Psoas muscle (tissue), 8 donors: ENCODE results near the gene SLC7A5. TPM values are rescaled to one million over a fixed set of nuclear protein-coding genes. Genes with fewer than 3 reads are reported as not detected.

Experiments
- ATAC-seq, 4 donors: fragments of 200-7000 bp; cut with Tn5 transposase; one replicate each; pipeline ENCODE4 v1.9.1; 2020; ENCODE audit warnings: moderate library complexity in 3 of 4, mild to moderate bottlenecking in 2 of 4
- DNase-seq, 2 donors: peaks; one replicate each; pipeline ENCODE4 v3.0.0-alpha.2; 2020
- H3K27ac ChIP-seq: fragments of 200-600 bp; one replicate; pipeline ENCODE4 v1.8.0; 2022
- H3K27me3 ChIP-seq, 3 donors: fragments of 200-600 bp in 1 of 3; one replicate each; pipeline versions ENCODE4 v1.6.1 to v1.8.0; 2013 to 2022; ENCODE audit warnings: low read length in 2 of 3, mild to moderate bottlenecking in 2 of 3, moderate library complexity in 1 of 3; ENCODE audit not compliant: insufficient read depth in 3 of 3
- H3K36me3 ChIP-seq, 2 donors: fragments of 200-600 bp in 1 of 2; one replicate each; pipeline versions ENCODE4 v1.6.1 to v1.8.0; 2013 to 2022; ENCODE audit warnings: low read depth in 1 of 2, mild to moderate bottlenecking in 1 of 2, moderate library complexity in 1 of 2; ENCODE audit not compliant: insufficient read depth in 1 of 2
- H3K4me1 ChIP-seq: fragments of 200-600 bp; one replicate; pipeline ENCODE4 v1.8.0; 2022
- H3K4me3 ChIP-seq: fragments of 200-600 bp; one replicate; pipeline ENCODE4 v1.8.0; 2022; ENCODE audit warnings: mild to moderate bottlenecking
- H3K9me3 ChIP-seq: fragments of 200-600 bp; one replicate; pipeline ENCODE4 v1.8.0; 2022
- CTCF ChIP-seq: fragments of 200-600 bp; IDR thresholded peaks from one replicate; pipeline ENCODE4 v1.8.0; 2022; ENCODE audit warnings: antibody characterized with exemption
- WGBS, 3 donors: extraction: QIAGEN DNeasy Blood & Tissue Kit; methylation state at CpG; one replicate each; pipeline versions ENCODE4 v1.1.6 to v1.1.7; 2013; 5-methylcytosine and 5-hydroxymethylcytosine counted together
- intact Hi-C, 2 donors: fragments of 100-400 bp; cut with DNase I; formaldehyde crosslinking; loops; one replicate each; pipeline versions ENCODE4 v1.11.0 to v1.14.2; 2022
- polyA plus RNA-seq, 3 donors: library from polyadenylated mRNA; stranded (reverse); fragments of 200-250 nt; gene quantifications; one replicate each; pipeline ENCODE4 v1.2.3, GENCODE V29; 2013
- total RNA-seq, 4 donors: library from RNA; stranded (reverse); fragmentation: NEBNext Ultra II Directional in 2 of 4; extraction: Animal tissue kit (Norgen Biotek cat#: 25700) in 2 of 4; gene quantifications; one replicate each; pipeline versions ENCODE4 v1.2.1 to v1.2.4, GENCODE V29; 2021 to 2023
- donor health status: healthy with polysubstance abuse.
- donor health status: DM: no; HTN: no; CAD: no; lungs with moderate emphysema.
- donor health status: Bipolar disorder and iron deficiency.
- donor health status: healthy.
- donor health status: DM: yes; HTN: yes; CAD: no.
- donor health status: DM: no; HTN: no; CAD: no.
- donor health status: DM: no; HTN: no; CAD: no.
- donor health status: DM: yes; HTN: yes; CAD: no.

The SLC7A5 gene
- total and polyA plus RNA-seq, 7 donors, result 9.8 to 63.6 (median 20.2) TPM

- Histone ChIP-seq H3K27me3 (peaks cover 0 to 5% (median 0%) of the 10 kb centered on the region in 3 donors), H3K4me1 (no peaks in the 10 kb centered on the region), H3K4me3 (no peak overlapping the region), H3K27ac (no peak overlapping the region), H3K9me3 (no peaks in the 10 kb centered on the region), H3K36me3 (no peaks in the 10 kb centered on the region)
- intact Hi-C loops, result no loop called here
- no peak for DNase-seq
- 91 to 93% (median 93%) methylated on average over 5 of the region's 5 CpGs for WGBS, 3 donors
- TF ChIP-seq CTCF, result no peak
- ATAC-seq, result no peak
Observed at GRCh38 chr16:87803385-87803784, 65.9 kb downstream of the SLC7A5 start.

GRCh38 chr16:87802670-87803069 lies 66.6 kb downstream of the SLC7A5 start:
- Histone ChIP-seq H3K36me3 (no peaks in the 10 kb centered on the region), H3K27ac (no peak overlapping the region), H3K4me3 (no peak overlapping the region), H3K27me3 (peaks cover 0 to 5% (median 0%) of the 10 kb centered on the region in 3 donors), H3K4me1 (no peaks in the 10 kb centered on the region), H3K9me3 (no peaks in the 10 kb centered on the region)
- intact Hi-C loops, result no loop called here
- WGBS, 3 donors, result 70 to 76% (median 74%) methylated on average over 8 of the region's 8 CpGs
- ATAC-seq (no peak), DNase-seq (no peak)
- TF ChIP-seq CTCF, result no peak

- peaks cover 0 to 4% (median 0%) of the 10 kb centered on the region in 3 donors for H3K27me3 ChIP-seq
- H3K4me3 ChIP-seq, result no peak overlapping the region
- WGBS, 3 donors, result 82 to 90% (median 87%) methylated on average over 16 of the region's 16 CpGs
- no peaks in the 10 kb centered on the region for H3K36me3 ChIP-seq
- H3K4me1 ChIP-seq, result no peaks in the 10 kb centered on the region
- DNase-seq (no peak), ATAC-seq (no peak)
- no peak overlapping the region for H3K27ac ChIP-seq
- no peaks in the 10 kb centered on the region for H3K9me3 ChIP-seq
- intact Hi-C loops, result no loop called here
- TF ChIP-seq CTCF, result no peak
Observed at GRCh38 chr16:87801679-87802259, 67.5 kb downstream of the SLC7A5 start.

- no peak for TF ChIP-seq CTCF
- intact Hi-C loops, result no loop called here
Observed at GRCh38 chr16:87800497-87800896, 68.8 kb downstream of the SLC7A5 start.

GRCh38 chr16:87795336-87795735 lies 74.0 kb downstream of the SLC7A5 start:
- no peaks in the 10 kb centered on the region for H3K9me3 ChIP-seq
- 56 to 73% (median 70%) methylated on average over 12 of the region's 12 CpGs for WGBS, 3 donors
- intact Hi-C loops, result no loop called here
- H3K4me3 ChIP-seq, result no peak overlapping the region
- H3K36me3 ChIP-seq, result no peaks in the 10 kb centered on the region
- TF ChIP-seq CTCF, result no peak
- DNase-seq (no peak), ATAC-seq (no peak)
- H3K27ac ChIP-seq, result no peak overlapping the region
- peaks cover 3% of the 10 kb centered on the region for H3K4me1 ChIP-seq
- H3K27me3 ChIP-seq, result no peaks in the 10 kb centered on the region

More at GRCh38 chr16:87800497-87800896, 68.8 kb downstream of the SLC7A5 start:
- Histone ChIP-seq H3K4me1 (no peaks in the 10 kb centered on the region), H3K4me3 (no peak overlapping the region), H3K27me3 (no peaks in the 10 kb centered on the region), H3K9me3 (no peaks in the 10 kb centered on the region), H3K36me3 (no peaks in the 10 kb centered on the region), H3K27ac (no peak overlapping the region)
- WGBS, 3 donors, result 58 to 68% (median 58%) methylated on average over 6 of the region's 6 CpGs
- ATAC-seq, result peak in 2 of 4 donors; percentile 31 to 37
- DNase-seq, result no peak
